CD4-positive, alpha-beta T cell (primary cell): ENCODE data around the gene CD1B. TPM values are rescaled to one million over a fixed set of nuclear protein-coding genes. Genes with fewer than 3 reads are reported as not detected.
"Not testable (repeated sequence)": the region's sequence is repeated elsewhere in the genome, so short reads cannot be mapped to it uniquely, and the experiment has no call there.

Experiments used
- ATAC-seq: fragments of 200-7000 bp; cut with Tn5 transposase; one replicate; pipeline ENCODE4 v1.10.0; 2022; ENCODE audit warnings: mild to moderate bottlenecking; ENCODE audit not compliant: poor library complexity
- CTCF ChIA-PET: fragments of 350-600 bp; sonication (Branson Sonifier 250); formaldehyde crosslinking; loops from one replicate; lab custom pipeline; 2021; ENCODE audit warnings: antibody characterized with exemption, inconsistent platforms; lab: Charles Lee
- POLR2A ChIA-PET: fragments of 350-600 bp; sonication (Branson Sonifier 250); formaldehyde crosslinking; loops from one replicate; lab custom pipeline; 2021; ENCODE audit warnings: antibody characterized with exemption, inconsistent platforms; lab: Charles Lee
- DNase-seq, 14 experiments: peaks; one replicate each; pipeline ENCODE4 v3.0.0-alpha.2; 2013 to 2020; ENCODE audit warnings: mixed read lengths in 2 of 14
- H3K27ac ChIP-seq, 2 donors: one replicate each; pipeline versions ENCODE4 v1.5.1 to v1.7.0; 2013; ENCODE audit warnings: low read length in 2 of 2, low read depth in 1 of 2, mild to moderate bottlenecking in 1 of 2
- H3K27me3 ChIP-seq, 2 experiments: 1 replicate in 1 of 2; 2 replicates in 1 of 2; pipeline versions ENCODE4 v1.6.1 to v1.7.0; 2013; ENCODE audit warnings: low read length in 2 of 2, control low read depth in 1 of 2, mild to moderate bottlenecking in 1 of 2, moderate library complexity in 1 of 2; ENCODE audit not compliant: insufficient read depth in 2 of 2, control insufficient read depth in 1 of 2
- H3K36me3 ChIP-seq: one replicate; pipeline ENCODE4 v1.6.1; 2013; ENCODE audit warnings: low read length, control low read depth; ENCODE audit not compliant: insufficient read depth
- H3K4me1 ChIP-seq: one replicate; pipeline ENCODE4 v1.6.1; 2013; ENCODE audit warnings: low read length, control low read depth; ENCODE audit not compliant: insufficient read depth
- H3K4me3 ChIP-seq: one replicate; pipeline ENCODE4 v1.5.1; 2013; ENCODE audit warnings: mild to moderate bottlenecking, low read length, moderate library complexity
- H3K9me3 ChIP-seq, 2 experiments: 1 replicate in 1 of 2; 2 replicates in 1 of 2; pipeline versions ENCODE4 v1.6.1 to v1.7.0; 2013; ENCODE audit warnings: low read length in 2 of 2, mild to moderate bottlenecking in 2 of 2, control low read depth in 1 of 2, moderate library complexity in 1 of 2; ENCODE audit not compliant: control insufficient read depth in 1 of 2, insufficient read depth in 1 of 2
- H3K27ac Mint-ChIP-seq: one replicate; pipeline ENCODE4 v1.8.0; 2020; ENCODE audit warnings: mixed read lengths
- H3K27me3 Mint-ChIP-seq: one replicate; pipeline ENCODE4 v1.8.0; 2021; ENCODE audit warnings: mixed read lengths
- H3K36me3 Mint-ChIP-seq: one replicate; pipeline ENCODE4 v1.8.0; 2021; ENCODE audit warnings: low read depth, mixed read lengths
- H3K4me1 Mint-ChIP-seq: one replicate; pipeline ENCODE4 v1.8.0; 2021; ENCODE audit warnings: low read depth, mixed read lengths
- H3K4me3 Mint-ChIP-seq: one replicate; pipeline ENCODE4 v1.8.0; 2020; ENCODE audit warnings: mild to moderate bottlenecking, mixed read lengths
- H3K9me3 Mint-ChIP-seq: one replicate; pipeline ENCODE4 v1.8.0; 2020; ENCODE audit warnings: mixed read lengths
- intact Hi-C, 2 experiments: fragments of 100-400 bp; cut with DNase I in 1 of 2; cut with micrococcal nuclease in 1 of 2; formaldehyde crosslinking; loops; one replicate each; pipeline versions ENCODE4 v1.15.1 to v1.9.0; 2023 to 2025; cut with DNase I, micrococcal nuclease
- total RNA-seq, 174 experiments: library from RNA in 2 of 174; stranded (reverse) in 2 of 174; gene quantifications; one replicate each; pipeline ENCODE4 v1.2.3 and lab custom pipeline; 2021 to 2026
- TF ChIP-seq, protein P1 (sequence below): fragments of 200-600 bp; IDR thresholded peaks from one replicate; pipeline ENCODE4 v1.8.0; 2022; ENCODE audit warnings: antibody characterized with exemption, mild to moderate bottlenecking

The CD1B gene
- total RNA-seq, 2 experiments from 2014 or later, result not detected

DNA sequence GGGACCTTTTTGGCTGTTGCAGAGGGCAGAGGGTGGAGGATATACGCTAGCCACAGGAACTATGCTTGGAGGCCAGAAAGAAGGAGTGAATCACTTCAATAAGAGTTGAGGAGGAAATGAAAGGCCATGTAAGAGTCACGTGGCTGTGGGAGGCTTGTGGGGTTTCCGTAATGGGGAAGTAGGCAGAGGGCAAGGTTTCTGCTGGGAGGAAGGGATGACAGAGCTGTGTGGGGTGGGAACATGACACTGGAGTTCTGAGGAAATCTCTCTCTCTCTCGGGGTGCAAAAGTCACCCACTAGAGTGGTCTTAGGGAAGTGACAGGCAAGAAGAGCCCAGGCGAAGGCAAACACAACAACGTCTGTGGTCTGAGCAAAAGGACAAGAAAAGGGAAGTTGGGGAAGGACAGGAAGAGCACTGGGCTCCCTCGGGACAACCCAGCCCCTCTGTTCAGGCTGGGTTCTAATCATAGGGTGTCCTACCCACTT lies 45.5 kb downstream of the CD1B start:
- Mint-ChIP-seq H3K4me1 (peaks cover 22% of the 10 kb centered on the region), H3K36me3 (peaks cover 4% of the 10 kb centered on the region), H3K4me3 (no peak overlapping the region), H3K27ac (no peak overlapping the region), H3K27me3 (peaks cover 52% of the 10 kb centered on the region), H3K9me3 (no peaks in the 10 kb centered on the region)
- peak in 3 of 14 experiments; percentile 21 to 79 (median 67) for DNase-seq
- H3K9me3 ChIP-seq, result peaks cover 5 to 6% of the 10 kb centered on the region in 2 experiments
- TF ChIP-seq, protein P1, sequence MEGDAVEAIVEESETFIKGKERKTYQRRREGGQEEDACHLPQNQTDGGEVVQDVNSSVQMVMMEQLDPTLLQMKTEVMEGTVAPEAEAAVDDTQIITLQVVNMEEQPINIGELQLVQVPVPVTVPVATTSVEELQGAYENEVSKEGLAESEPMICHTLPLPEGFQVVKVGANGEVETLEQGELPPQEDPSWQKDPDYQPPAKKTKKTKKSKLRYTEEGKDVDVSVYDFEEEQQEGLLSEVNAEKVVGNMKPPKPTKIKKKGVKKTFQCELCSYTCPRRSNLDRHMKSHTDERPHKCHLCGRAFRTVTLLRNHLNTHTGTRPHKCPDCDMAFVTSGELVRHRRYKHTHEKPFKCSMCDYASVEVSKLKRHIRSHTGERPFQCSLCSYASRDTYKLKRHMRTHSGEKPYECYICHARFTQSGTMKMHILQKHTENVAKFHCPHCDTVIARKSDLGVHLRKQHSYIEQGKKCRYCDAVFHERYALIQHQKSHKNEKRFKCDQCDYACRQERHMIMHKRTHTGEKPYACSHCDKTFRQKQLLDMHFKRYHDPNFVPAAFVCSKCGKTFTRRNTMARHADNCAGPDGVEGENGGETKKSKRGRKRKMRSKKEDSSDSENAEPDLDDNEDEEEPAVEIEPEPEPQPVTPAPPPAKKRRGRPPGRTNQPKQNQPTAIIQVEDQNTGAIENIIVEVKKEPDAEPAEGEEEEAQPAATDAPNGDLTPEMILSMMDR, result no peak
- no peaks in the 10 kb centered on the region for H3K36me3 ChIP-seq
- peaks cover 6% of the 10 kb centered on the region for H3K4me1 ChIP-seq
- peak; percentile 29 for ATAC-seq
- ChIA-PET CTCF (no interaction called here), POLR2A (interaction anchor here (1.0 kb wide), 1 partner anchor 17 kb away, joined by 3 read pairs; no protein-coding TSS in a partner anchor)
- no peak overlapping the region for H3K4me3 ChIP-seq
- no peak overlapping the region for H3K27ac ChIP-seq
- peaks cover 2 to 12% of the 10 kb centered on the region in 2 experiments for H3K27me3 ChIP-seq
- intact Hi-C loops, result no loop called here

DNA sequence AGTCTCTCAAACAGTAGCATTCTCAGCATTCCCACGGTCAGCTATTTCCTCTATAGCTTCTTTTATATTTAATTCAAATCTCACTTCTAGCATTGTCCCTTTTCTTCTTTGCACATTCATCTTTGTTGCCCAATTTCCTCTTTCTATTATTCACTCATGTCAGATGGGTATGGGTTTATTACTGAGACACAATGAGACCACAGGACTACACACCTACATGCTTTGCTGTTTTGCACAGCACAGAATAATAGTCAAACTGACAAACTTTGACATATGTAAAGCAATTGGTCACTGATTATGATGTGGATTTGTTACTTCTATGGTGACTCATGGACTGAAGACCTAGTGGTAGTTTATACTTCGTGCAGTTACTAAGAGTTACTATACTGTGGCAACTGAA lies 47.4 kb downstream of the CD1B start:
- Histone ChIP-seq H3K27me3 (peaks cover 5 to 12% of the 10 kb centered on the region in 2 experiments), H3K9me3 (peaks cover 6 to 10% of the 10 kb centered on the region in 2 experiments), H3K4me3 (no peak overlapping the region), H3K36me3 (no peaks in the 10 kb centered on the region), H3K4me1 (peaks cover 6% of the 10 kb centered on the region), H3K27ac (no peak overlapping the region)
- Mint-ChIP-seq H3K9me3 (no peaks in the 10 kb centered on the region), H3K27ac (no peak overlapping the region), H3K4me1 (peaks cover 22% of the 10 kb centered on the region), H3K27me3 (peaks cover 52% of the 10 kb centered on the region), H3K36me3 (peaks cover 4% of the 10 kb centered on the region), H3K4me3 (no peak overlapping the region)
- ATAC-seq (no peak), DNase-seq (peak in 2 of 14 experiments; percentile 28 to 52)
- POLR2A ChIA-PET, result interaction anchor here (0.6 kb wide), 1 partner anchor 24 kb away, joined by 3 read pairs; no protein-coding TSS in a partner anchor
- intact Hi-C loops, result no loop called here
- TF ChIP-seq, protein P1, result no peak
- CTCF ChIA-PET, result no interaction called here

DNA sequence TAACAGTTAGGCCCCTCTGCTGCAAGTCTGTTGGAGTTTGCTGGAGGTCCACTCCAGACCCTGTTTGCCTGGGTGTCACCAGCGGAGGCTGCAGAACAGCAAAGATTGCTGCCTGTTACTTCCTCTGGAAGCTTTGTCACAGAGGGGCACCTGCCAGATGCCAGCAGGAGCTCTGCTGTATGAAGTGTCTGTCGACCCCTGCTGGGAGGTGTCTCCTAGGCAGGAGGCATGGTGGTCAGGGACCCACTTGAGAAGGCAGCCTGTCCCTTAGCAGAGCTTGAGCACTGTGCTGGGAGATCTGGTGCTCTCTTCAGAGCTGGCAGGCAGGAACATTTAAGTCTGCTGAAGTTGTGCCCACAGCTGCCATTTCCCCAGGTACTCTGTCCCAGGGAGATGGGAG lies 48.9 kb downstream of the CD1B start:
- H3K36me3 ChIP-seq, H3K4me3 ChIP-seq, CTCF ChIA-PET, H3K27ac ChIP-seq, POLR2A ChIA-PET, DNase-seq, H3K9me3 Mint-ChIP-seq, H3K36me3 Mint-ChIP-seq, intact Hi-C loops, ATAC-seq, H3K4me3 Mint-ChIP-seq, H3K4me1 ChIP-seq, H3K27ac Mint-ChIP-seq: not testable (repeated sequence)
- H3K27me3 Mint-ChIP-seq, result peaks cover 47% of the 10 kb centered on the region
- H3K4me1 Mint-ChIP-seq, result peaks cover 22% of the 10 kb centered on the region
- Histone ChIP-seq H3K27me3 (peaks cover 5 to 12% of the 10 kb centered on the region in 2 experiments), H3K9me3 (peaks cover 6 to 10% of the 10 kb centered on the region in 2 experiments)

Other genes with a start within 250 kb of the CD1B start
- gene CD1D, start 150.6 kb downstream of the CD1B start, total RNA-seq, result under 1 TPM; 0.11 to 0.14 TPM
- gene CD1A, start 77.1 kb downstream of the CD1B start, total RNA-seq, result not detected
- under 1 TPM; 0.39 to 0.49 TPM for gene CD1C, start 41.6 kb downstream of the CD1B start, total RNA-seq
- gene CD1E, start 22.4 kb upstream of the CD1B start, total RNA-seq, result not detected
- gene OR10T2, start 67.9 kb upstream of the CD1B start, total RNA-seq, result not detected
- gene OR10K2, start 94.7 kb upstream of the CD1B start, total RNA-seq, result not detected
- not detected for gene OR10K1, start 130.3 kb upstream of the CD1B start, total RNA-seq
- not detected for gene OR10R2, start 140.7 kb upstream of the CD1B start, total RNA-seq
- not detected for gene OR6Y1, start 222.9 kb upstream of the CD1B start, total RNA-seq
- not detected for gene OR6P1, start 239.0 kb upstream of the CD1B start, total RNA-seq
- not detected for gene OR10X1, start 248.4 kb upstream of the CD1B start, total RNA-seq